Cardiac fibroblast (primary cell): ENCODE data around the gene FBXW12.

Experiments
- DNase-seq, 2 donors: peaks; one replicate each; pipeline versions ENCODE4 v3.0.0 to v3.0.0-alpha.2; 2010; ENCODE audit warnings: low read depth in 2 of 2
- H3K4me3 ChIP-seq, 2 donors: replicated peaks in 1 of 2; 1 replicate in 1 of 2; 2 replicates in 1 of 2; pipeline ENCODE4 v1.5.1; 2011; ENCODE audit warnings: low read depth in 2 of 2, low read length in 2 of 2, mild to moderate bottlenecking in 2 of 2, moderate library complexity in 1 of 2
- TF ChIP-seq, protein P1 (sequence below): IDR thresholded peaks from one replicate; pipeline ENCODE4 v1.5.1; 2011; ENCODE audit warnings: low read depth, mild to moderate bottlenecking, low read length, inconsistent platforms

Gene FBXW12

DNA sequence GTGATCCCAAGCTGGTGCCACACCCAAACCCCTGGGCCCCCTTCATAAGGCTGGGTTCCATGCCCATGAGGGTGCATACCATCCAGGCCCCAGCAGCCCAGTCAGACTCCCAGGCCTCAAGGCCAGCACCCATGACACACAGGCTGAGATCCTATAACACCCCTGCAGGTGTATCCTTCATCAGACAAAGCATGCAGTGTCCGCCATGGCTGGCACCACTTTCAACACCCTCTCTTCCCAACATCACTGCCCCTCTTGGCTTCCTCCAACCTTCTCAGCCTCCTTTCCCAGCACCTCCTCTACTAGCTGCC lies 64.4 kb downstream of the FBXW12 start:
- TF ChIP-seq, protein P1, sequence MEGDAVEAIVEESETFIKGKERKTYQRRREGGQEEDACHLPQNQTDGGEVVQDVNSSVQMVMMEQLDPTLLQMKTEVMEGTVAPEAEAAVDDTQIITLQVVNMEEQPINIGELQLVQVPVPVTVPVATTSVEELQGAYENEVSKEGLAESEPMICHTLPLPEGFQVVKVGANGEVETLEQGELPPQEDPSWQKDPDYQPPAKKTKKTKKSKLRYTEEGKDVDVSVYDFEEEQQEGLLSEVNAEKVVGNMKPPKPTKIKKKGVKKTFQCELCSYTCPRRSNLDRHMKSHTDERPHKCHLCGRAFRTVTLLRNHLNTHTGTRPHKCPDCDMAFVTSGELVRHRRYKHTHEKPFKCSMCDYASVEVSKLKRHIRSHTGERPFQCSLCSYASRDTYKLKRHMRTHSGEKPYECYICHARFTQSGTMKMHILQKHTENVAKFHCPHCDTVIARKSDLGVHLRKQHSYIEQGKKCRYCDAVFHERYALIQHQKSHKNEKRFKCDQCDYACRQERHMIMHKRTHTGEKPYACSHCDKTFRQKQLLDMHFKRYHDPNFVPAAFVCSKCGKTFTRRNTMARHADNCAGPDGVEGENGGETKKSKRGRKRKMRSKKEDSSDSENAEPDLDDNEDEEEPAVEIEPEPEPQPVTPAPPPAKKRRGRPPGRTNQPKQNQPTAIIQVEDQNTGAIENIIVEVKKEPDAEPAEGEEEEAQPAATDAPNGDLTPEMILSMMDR = no peak
- DNase-seq = no peak
- H3K4me3 ChIP-seq = no peak overlapping the region

DNA sequence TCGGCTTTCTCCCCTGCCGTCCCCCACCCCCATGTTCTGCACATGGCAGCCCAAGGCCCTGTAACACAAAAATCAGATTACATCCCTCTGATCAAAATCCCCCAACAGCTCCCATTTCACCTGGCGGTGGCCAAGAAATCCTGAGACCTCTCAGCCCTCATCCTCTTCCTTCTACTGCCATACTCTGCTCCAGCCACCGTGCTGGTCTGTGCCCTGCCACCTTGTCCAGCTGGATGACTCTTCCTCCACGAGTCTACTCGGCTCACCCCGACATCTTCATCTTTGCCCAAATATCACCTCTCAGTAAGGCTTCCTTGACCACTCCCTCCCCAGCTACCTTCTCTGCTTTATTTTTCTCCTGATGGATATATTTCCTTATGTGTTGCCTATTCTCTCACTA lies 64.8 kb downstream of the FBXW12 start:
- TF ChIP-seq, protein P1 = no peak
- no peak for DNase-seq
- no peak overlapping the region for H3K4me3 ChIP-seq

DNA sequence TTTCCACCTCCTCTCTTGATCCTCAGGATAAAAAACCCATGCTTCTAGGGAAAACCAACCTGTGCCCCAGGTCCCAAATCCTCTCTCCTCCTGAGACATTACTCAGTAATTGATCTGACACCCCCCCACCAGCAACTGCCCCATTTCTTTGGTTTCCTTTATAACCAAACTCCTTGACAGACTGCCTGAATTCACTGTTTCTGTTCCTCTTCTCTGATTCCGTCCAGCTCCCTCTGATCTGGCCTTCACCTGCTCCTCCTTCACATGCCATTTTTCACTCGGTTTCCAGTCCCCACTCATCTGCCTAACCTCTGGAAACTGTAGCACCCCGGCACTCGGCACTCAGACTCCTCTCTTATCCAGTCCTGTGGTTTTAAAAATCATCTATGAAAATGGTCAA lies 65.8 kb downstream of the FBXW12 start:
- DNase-seq = no peak
- TF ChIP-seq, protein P1 = no peak
- no peak overlapping the region for H3K4me3 ChIP-seq

- DNase-seq = peak; percentile 96
- TF ChIP-seq, protein P1 = no peak
- peak within 1 kb of the TSS; percentile 89 to 96 for H3K4me3 ChIP-seq
Measured at GRCh38 chr3:48439820-48440589, 68.0 kb downstream of the FBXW12 start, which contains the start of the genes CCDC51 and TMA7. TSS of gene CCDC51 (minus strand) at chr3:48440119. CDS start at chr3:48435128, 4,991 bp downstream. TSS of gene TMA7 (plus strand) at chr3:48440257. CDS start at chr3:48440297, 40 bp downstream.

- peak overlapping the region; percentile 89 to 96 for H3K4me3 ChIP-seq
- DNase-seq = peak; percentile 36 to 39
- TF ChIP-seq, protein P1 = no peak
Measured at GRCh38 chr3:48440590-48440958, 68.6 kb downstream of the FBXW12 start.

GRCh38 chr3:48441940-48442339 lies 69.9 kb downstream of the FBXW12 start:
- no peak overlapping the region for H3K4me3 ChIP-seq
- no peak for DNase-seq
- TF ChIP-seq, protein P1 = no peak
